Fibroblast of lung (primary cell): Measurements from ENCODE around the gene SMIM17. TPM values are rescaled to one million over a fixed set of nuclear protein-coding genes. Genes with fewer than 3 reads are reported as not detected.

Source experiments
- DNase-seq, 2 donors: peaks; one replicate each; pipeline versions ENCODE4 v3.0.0 to v3.0.0-alpha.2; 2010; ENCODE audit warnings: low read depth in 2 of 2
- H2AFZ ChIP-seq: 2 replicates; pipeline ENCODE4 v1.5.1; 2012; ENCODE audit warnings: low read length, control low read depth, inconsistent platforms
- H3K27ac ChIP-seq: 2 replicates; pipeline ENCODE4 v1.5.1; 2011; ENCODE audit warnings: low read length, control low read depth; ENCODE audit not compliant: insufficient read depth
- H3K27me3 ChIP-seq: 2 replicates; pipeline ENCODE4 v1.5.1; 2011; ENCODE audit warnings: mild to moderate bottlenecking, low read length; ENCODE audit not compliant: control insufficient read depth, insufficient read depth
- H3K36me3 ChIP-seq: 2 replicates; pipeline ENCODE4 v1.5.1; 2011; ENCODE audit warnings: low read length; ENCODE audit not compliant: control insufficient read depth, insufficient read depth
- H3K4me1 ChIP-seq: 2 replicates; pipeline ENCODE4 v1.5.1; 2011; ENCODE audit warnings: low read length; ENCODE audit not compliant: control insufficient read depth, insufficient read depth; ENCODE audit errors: extremely low read depth
- H3K4me2 ChIP-seq: 2 replicates; pipeline ENCODE4 v1.5.1; 2011; ENCODE audit warnings: low read length, control low read depth; ENCODE audit not compliant: insufficient read depth; ENCODE audit errors: extremely low read depth
- H3K4me3 ChIP-seq, 4 experiments: fragments of 200-600 bp in 1 of 4; sonication (generic) in 1 of 4; replicated peaks in 1 of 4; 2 replicates each; pipeline ENCODE4 v1.5.1; 2011 to 2016; ENCODE audit warnings: low read length in 4 of 4, low read depth in 3 of 4, mild to moderate bottlenecking in 3 of 4, control low read depth in 2 of 4, inconsistent platforms in 1 of 4, mixed read lengths in 1 of 4; ENCODE audit not compliant: insufficient read depth in 1 of 4; ENCODE audit errors: control extremely low read depth in 1 of 4
- H3K79me2 ChIP-seq: 2 replicates; pipeline ENCODE4 v1.5.1; 2012; ENCODE audit warnings: mild to moderate bottlenecking, low read length, inconsistent platforms; ENCODE audit not compliant: control insufficient read depth, insufficient read depth
- H3K9ac ChIP-seq: 2 replicates; pipeline ENCODE4 v1.5.1; 2011; ENCODE audit warnings: mild to moderate bottlenecking, low read length, control low read depth; ENCODE audit not compliant: insufficient read depth
- H3K9me3 ChIP-seq: 2 replicates; pipeline ENCODE4 v1.5.1; 2012; ENCODE audit warnings: low read depth, low read length; ENCODE audit not compliant: control insufficient read depth, insufficient read depth
- H4K20me1 ChIP-seq: 2 replicates; pipeline ENCODE4 v1.5.1; 2011; ENCODE audit warnings: low read length; ENCODE audit not compliant: control insufficient read depth, insufficient read depth; ENCODE audit errors: extremely low read depth
- EZH2 ChIP-seq: IDR thresholded peaks from 2 replicates; pipeline ENCODE4 v1.5.1; 2012; ENCODE audit warnings: low read length, control low read depth, mild to moderate bottlenecking; ENCODE audit errors: missing control alignments
- polyA plus RNA-seq, 2 donors: library from polyadenylated mRNA; depleted of rRNA in 1 of 2; stranded (reverse) in 1 of 2; unstranded in 1 of 2; fragments of >200 nt; gene quantifications; 2 replicates each; pipeline ENCODE4 v1.2.1, GENCODE V29; 2011 to 2012; ENCODE audit warnings: missing spikeins in 1 of 2
- total RNA-seq: library from RNA; depleted of rRNA; stranded (reverse); fragments of >200 nt; gene quantifications from 2 replicates; pipeline ENCODE4 v1.2.1, GENCODE V29; 2014
- TF ChIP-seq, protein P1 (sequence below), 2 donors: IDR thresholded peaks in 1 of 2; conservative IDR thresholded peaks in 1 of 2; 1 replicate in 1 of 2; 2 replicates in 1 of 2; pipeline ENCODE4 v1.5.1; 2011 to 2012; ENCODE audit warnings: low read length in 2 of 2, control low read depth in 1 of 2, inconsistent platforms in 1 of 2, low read depth in 1 of 2, mild to moderate bottlenecking in 1 of 2

Gene SMIM17
- total and polyA plus RNA-seq, 2 donors (not counting 1 experiment from before 2014, with no cell fraction given), result 0.33 to 0.43 TPM

DNA sequence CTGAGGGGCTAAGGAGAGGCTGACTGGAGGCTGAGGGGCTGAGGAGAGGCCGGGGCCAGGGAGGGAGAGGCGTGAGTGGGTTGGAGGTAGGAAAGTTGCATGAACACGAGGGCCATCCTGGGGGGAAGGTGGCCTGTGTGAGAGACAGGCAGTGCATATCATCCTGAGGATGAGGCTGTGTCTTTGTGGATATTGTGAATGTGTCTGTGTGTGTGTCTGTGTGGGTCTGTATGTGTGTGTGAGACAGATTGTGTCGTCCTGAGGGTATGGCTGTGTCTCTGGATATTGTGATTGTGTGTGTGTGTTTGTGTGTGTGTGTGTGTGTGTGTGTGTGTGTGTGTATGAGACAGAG lies 47.4 kb upstream of the SMIM17 start:
- Histone ChIP-seq H3K27ac (peak overlapping the region; percentile 22), H3K4me2 (peak overlapping the region; percentile 97), H2AFZ (peak overlapping the region; percentile 90), H3K4me1 (no peaks in the 10 kb centered on the region), H3K27me3 (no peaks in the 10 kb centered on the region), H3K79me2 (peaks cover 15% of the 10 kb centered on the region), H4K20me1 (no peaks in the 10 kb centered on the region), H3K4me3 (peak overlapping the region; percentile 65 to 99 (median 96)), H3K9me3 (no peaks in the 10 kb centered on the region), H3K9ac (peak overlapping the region; percentile 56), H3K36me3 (no peaks in the 10 kb centered on the region)
- TF ChIP-seq, protein P1, sequence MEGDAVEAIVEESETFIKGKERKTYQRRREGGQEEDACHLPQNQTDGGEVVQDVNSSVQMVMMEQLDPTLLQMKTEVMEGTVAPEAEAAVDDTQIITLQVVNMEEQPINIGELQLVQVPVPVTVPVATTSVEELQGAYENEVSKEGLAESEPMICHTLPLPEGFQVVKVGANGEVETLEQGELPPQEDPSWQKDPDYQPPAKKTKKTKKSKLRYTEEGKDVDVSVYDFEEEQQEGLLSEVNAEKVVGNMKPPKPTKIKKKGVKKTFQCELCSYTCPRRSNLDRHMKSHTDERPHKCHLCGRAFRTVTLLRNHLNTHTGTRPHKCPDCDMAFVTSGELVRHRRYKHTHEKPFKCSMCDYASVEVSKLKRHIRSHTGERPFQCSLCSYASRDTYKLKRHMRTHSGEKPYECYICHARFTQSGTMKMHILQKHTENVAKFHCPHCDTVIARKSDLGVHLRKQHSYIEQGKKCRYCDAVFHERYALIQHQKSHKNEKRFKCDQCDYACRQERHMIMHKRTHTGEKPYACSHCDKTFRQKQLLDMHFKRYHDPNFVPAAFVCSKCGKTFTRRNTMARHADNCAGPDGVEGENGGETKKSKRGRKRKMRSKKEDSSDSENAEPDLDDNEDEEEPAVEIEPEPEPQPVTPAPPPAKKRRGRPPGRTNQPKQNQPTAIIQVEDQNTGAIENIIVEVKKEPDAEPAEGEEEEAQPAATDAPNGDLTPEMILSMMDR (conservative IDR thresholded peaks at IDR 0.05 in 1 of 2, IDR thresholded peaks at IDR 0.05 in 1 of 2; ENCODE audit: low read depth in 1 of 2, low read length in 2 of 2), result no peak
- TF ChIP-seq EZH2, result no peak
- peak in 1 of 2 donors; percentile 19 for DNase-seq

DNA sequence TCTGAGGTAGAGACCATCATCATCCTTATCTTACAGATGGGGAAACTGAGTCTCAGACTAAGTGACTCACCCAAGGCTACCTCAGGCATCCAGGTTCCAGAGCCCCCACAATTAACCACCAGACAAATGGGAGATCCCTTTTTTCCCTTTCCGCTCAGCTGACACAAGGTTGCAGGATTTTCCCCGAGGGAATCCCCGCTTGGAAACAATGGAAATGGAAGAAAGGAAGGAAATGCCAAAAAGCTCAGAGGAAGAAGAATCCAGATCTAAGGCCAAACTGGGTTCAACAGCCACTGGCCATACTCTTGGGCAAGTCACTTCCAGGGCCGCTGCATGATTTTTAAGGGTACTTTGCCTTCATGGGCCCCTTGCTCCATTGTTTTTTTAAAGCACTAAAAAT lies 46.3 kb upstream of the SMIM17 start:
- Histone ChIP-seq H2AFZ (no peak overlapping the region), H3K9me3 (no peaks in the 10 kb centered on the region), H3K27ac (no peak overlapping the region), H4K20me1 (no peaks in the 10 kb centered on the region), H3K36me3 (peaks cover 6% of the 10 kb centered on the region), H3K9ac (no peak overlapping the region), H3K27me3 (no peaks in the 10 kb centered on the region), H3K4me2 (no peak overlapping the region), H3K4me1 (no peaks in the 10 kb centered on the region), H3K79me2 (peaks cover 23% of the 10 kb centered on the region), H3K4me3 (no peak overlapping the region)
- no peak for TF ChIP-seq EZH2
- TF ChIP-seq, protein P1 (conservative IDR thresholded peaks at IDR 0.05 in 1 of 2, IDR thresholded peaks at IDR 0.05 in 1 of 2; ENCODE audit: low read depth in 1 of 2, low read length in 2 of 2), result no peak
- DNase-seq, result no peak

DNA sequence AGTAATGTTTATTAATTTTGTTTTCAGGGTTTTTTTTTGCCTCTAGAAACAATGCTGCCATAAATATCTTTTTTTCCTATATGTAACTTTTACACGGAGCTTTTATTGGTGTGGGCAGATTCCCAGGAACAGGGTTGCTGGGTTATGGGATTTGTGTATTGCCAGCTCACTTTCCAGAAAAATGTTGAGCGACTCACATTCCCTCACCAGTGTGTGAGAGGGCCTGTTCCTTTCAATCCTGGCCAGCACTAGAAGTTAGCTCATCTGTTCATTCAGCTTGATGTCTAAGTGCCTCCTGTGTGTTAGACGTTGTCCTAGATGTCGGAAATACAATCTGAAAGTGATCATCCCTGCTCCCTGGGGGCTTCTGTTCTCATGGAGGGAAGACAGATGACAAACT lies 45.3 kb upstream of the SMIM17 start:
- H3K4me3 ChIP-seq, result no peak overlapping the region
- DNase-seq, result peak in 1 of 2 donors; percentile 36

More for the DNA sequence above, 45.3 kb upstream of the SMIM17 start:
- no peak overlapping the region for H3K27ac ChIP-seq
- peaks cover 23% of the 10 kb centered on the region for H3K79me2 ChIP-seq
- no peak for TF ChIP-seq EZH2
- TF ChIP-seq, protein P1 (conservative IDR thresholded peaks at IDR 0.05 in 1 of 2, IDR thresholded peaks at IDR 0.05 in 1 of 2; ENCODE audit: low read depth in 1 of 2, low read length in 2 of 2), result no peak
- H3K36me3 ChIP-seq, result peaks cover 6% of the 10 kb centered on the region
- H2AFZ ChIP-seq, result no peak overlapping the region
- H3K4me1 ChIP-seq, result no peaks in the 10 kb centered on the region
- no peaks in the 10 kb centered on the region for H4K20me1 ChIP-seq
- no peaks in the 10 kb centered on the region for H3K27me3 ChIP-seq
- H3K9ac ChIP-seq, result no peak overlapping the region
- no peak overlapping the region for H3K4me2 ChIP-seq
- H3K9me3 ChIP-seq, result no peaks in the 10 kb centered on the region
